ENCODE results near the gene LAMB1.

GRCh38 chr7:107981466-107981865 lies 21.5 kb downstream of the LAMB1 start:
- TF ChIP-seq CTCF (IDR thresholded peaks at IDR 0.05) (no peak), POLR2A (IDR thresholded peaks at IDR 0.05) (no peak)
